Right lobe of liver (tissue), 4 donors: ENCODE measurements around the gene ARAP3.
"Not testable (repeated sequence)": the region's sequence is repeated elsewhere in the genome, so short reads cannot be mapped to it uniquely, and the experiment has no call there.

Source experiments
- CTCF ChIP-seq, 4 donors: fragments of 200-600 bp in 3 of 4; fragments of 450-650 bp in 1 of 4; IDR thresholded peaks; one replicate each; pipeline versions ENCODE4 v1.5.1 to v1.8.0; 2016 to 2022; ENCODE audit warnings: antibody characterized with exemption in 4 of 4, mild to moderate bottlenecking in 2 of 4
- POLR2A ChIP-seq: fragments of 450-650 bp; IDR thresholded peaks from one replicate; pipeline ENCODE4 v1.6.1; 2017; ENCODE audit warnings: antibody characterized with exemption, mild to moderate bottlenecking
- donor health status: DM: no; HTN: no; CAD: no.
- donor health status: DM: no; HTN: no; CAD: no.
- donor health status: DM: no; HTN: yes; CAD: no.

GRCh38 chr5:141725174-141725573, 43.1 kb upstream of the ARAP3 start:
- TF ChIP-seq CTCF (IDR thresholded peaks at IDR 0.05); POLR2A: not testable (repeated sequence)
